Rectal smooth muscle tissue (tissue), 1 donor: ENCODE measurements around the gene ZYX.
A peak's percentile ranks its signal among the peaks of the same experiment; 100 is the strongest.
"Not testable (repeated sequence)": the region's sequence is repeated elsewhere in the genome, so short reads cannot be mapped to it uniquely, and the experiment has no call there.

Experiments
- H3K27ac ChIP-seq: one replicate; pipeline ENCODE4 v1.7.0; 2013; ENCODE audit warnings: low read depth, low read length, inconsistent platforms
- H3K27me3 ChIP-seq: one replicate; pipeline ENCODE4 v1.7.0; 2013; ENCODE audit warnings: low read length; ENCODE audit not compliant: control insufficient read depth, insufficient read depth
- H3K36me3 ChIP-seq: one replicate; pipeline ENCODE4 v1.7.0; 2013; ENCODE audit warnings: low read length; ENCODE audit not compliant: control insufficient read depth, insufficient read depth
- H3K4me1 ChIP-seq: one replicate; pipeline ENCODE4 v1.7.0; 2013; ENCODE audit warnings: low read length; ENCODE audit not compliant: control insufficient read depth, insufficient read depth
- H3K4me3 ChIP-seq: one replicate; pipeline ENCODE4 v1.7.0; 2013; ENCODE audit warnings: low read length
- H3K9ac ChIP-seq: one replicate; pipeline ENCODE4 v1.7.0; 2013; ENCODE audit warnings: low read length

The ZYX gene

DNA sequence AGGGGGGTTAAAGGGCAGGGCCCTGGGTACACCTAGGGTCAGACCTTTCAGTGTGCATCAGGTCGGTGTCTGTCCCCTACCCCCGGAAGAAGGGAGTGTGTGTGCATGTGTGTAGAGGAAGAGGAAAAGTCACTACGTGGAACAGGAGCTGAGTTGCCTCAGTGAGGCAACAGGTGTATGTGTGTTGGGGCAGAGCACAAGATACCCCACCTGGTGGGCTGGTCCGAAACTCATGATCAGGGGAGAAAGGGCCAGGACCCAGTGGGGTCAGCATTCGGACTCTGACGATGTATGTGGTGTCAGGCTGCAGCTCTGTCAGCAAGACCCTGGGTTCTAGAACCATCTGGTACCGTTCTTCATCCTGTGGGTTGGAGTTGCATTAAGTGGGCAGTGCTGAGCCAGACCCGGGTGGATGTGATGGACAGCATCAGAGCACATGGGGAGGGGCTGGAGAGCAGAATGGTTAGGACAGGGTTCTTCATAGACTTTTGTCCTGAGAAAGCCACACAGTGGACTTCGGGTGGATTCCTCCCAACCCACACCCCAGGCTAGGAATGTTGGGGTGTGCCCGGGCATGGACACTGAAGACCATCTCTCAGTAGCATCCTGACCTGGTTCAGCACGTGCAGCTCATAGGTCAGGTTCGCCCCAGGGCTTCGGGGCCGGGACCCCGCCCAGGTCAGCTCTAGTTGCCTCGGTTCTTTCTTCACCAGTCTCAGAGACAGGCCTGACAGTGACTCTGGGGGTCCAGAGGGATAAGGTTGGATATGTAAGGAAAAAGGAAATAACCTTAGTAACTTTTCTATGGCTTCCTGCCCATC, 16.8 kb downstream of the ZYX start:
- H3K4me3 ChIP-seq, result no peak overlapping the region
- H3K4me1 ChIP-seq, result no peaks in the 10 kb centered on the region
- H3K36me3 ChIP-seq, result no peaks in the 10 kb centered on the region
- H3K9ac ChIP-seq, result no peak overlapping the region
- no peaks in the 10 kb centered on the region for H3K27me3 ChIP-seq
- H3K27ac ChIP-seq, result no peak overlapping the region

DNA sequence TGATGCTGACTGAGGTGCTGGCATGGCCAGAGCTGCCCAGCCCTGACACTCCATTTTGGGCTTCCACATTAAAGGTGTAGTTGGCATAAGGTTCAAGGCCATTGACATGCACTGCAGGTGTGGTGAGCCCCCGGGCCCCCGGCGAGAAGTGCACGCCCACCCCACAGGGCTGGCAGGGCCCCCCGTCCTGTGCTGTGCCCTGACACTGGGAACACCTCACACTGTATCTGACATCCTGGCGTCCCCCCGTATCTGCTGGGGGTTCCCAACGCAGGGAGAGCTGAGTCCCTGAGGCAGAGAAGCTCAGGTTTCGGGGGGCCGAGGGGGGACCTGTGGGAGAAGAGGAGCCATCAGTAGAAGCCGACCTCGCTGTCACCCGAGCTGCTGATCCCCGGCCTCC, 17.5 kb downstream of the ZYX start:
- no peaks in the 10 kb centered on the region for H3K4me1 ChIP-seq
- no peak overlapping the region for H3K27ac ChIP-seq
- H3K9ac ChIP-seq, result no peak overlapping the region
- H3K36me3 ChIP-seq, result no peaks in the 10 kb centered on the region
- no peak overlapping the region for H3K4me3 ChIP-seq
- no peaks in the 10 kb centered on the region for H3K27me3 ChIP-seq

DNA sequence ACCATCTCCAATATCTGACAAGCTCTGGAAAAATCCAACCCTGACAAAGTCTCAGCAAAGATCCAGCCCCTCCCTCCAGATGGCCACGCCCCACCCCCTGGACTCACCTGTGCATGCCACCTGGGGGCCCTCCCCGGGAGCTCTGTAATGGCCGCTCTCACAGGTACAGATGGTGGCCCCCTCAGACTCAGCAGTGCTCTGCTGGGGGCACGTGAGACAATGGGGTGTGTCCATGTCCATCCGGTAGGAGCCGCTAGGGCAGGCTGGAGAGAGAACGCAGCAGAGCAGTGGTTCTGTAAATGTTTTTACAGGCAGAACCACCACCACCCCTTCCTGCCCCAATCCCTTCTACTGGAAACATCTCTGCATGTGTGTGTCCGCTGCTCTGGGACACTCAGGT, 18.0 kb downstream of the ZYX start:
- H3K36me3 ChIP-seq, result no peaks in the 10 kb centered on the region
- H3K27me3 ChIP-seq, result no peaks in the 10 kb centered on the region
- H3K4me3 ChIP-seq, result no peak overlapping the region
- no peaks in the 10 kb centered on the region for H3K4me1 ChIP-seq
- no peak overlapping the region for H3K27ac ChIP-seq
- H3K9ac ChIP-seq, result no peak overlapping the region

DNA sequence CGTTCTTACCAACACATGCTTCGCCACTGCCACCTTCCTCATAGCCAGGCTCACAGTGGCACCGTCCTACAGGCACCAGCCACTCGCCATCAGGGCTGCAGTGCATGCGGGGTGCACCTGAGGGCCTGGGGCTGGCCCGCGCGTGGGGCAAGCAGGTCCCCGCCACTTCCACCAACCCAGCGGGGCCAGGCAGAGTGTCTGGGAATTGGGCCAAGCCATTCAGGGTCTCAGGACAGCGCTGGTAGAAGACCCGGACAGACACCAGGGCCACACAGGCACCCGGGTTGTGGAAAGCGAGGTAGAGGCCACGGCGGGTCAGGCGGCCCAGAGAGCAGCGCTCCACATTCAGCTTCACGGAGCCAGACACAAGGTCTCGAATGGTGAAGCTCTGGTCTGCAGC, 18.5 kb downstream of the ZYX start:
- H3K4me1 ChIP-seq, result no peaks in the 10 kb centered on the region

DNA sequence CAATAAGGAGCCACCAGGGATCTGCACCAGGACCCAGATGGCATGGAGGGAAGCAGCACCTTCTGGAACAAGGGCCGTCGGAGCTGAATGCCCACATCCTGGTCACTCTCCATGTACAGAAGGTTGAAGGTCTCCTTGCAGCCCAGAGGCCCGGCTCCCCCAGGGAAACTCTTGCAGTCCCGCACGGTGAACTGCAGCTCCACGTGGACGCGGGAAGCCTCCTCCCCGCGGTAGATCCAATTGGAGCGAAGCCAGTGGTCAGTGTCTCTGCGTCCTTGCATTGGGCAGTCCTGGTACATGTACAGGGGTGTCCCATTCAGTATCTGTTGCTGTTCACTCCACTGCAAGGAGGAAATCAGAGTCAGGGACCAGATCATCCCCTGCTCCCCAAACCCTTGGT, 20.1 kb downstream of the ZYX start:
- no peaks in the 10 kb centered on the region for H3K36me3 ChIP-seq
- H3K27ac ChIP-seq, result no peak overlapping the region
- no peak overlapping the region for H3K4me3 ChIP-seq
- H3K4me1 ChIP-seq, result no peaks in the 10 kb centered on the region
- H3K9ac ChIP-seq, result no peak overlapping the region
- no peaks in the 10 kb centered on the region for H3K27me3 ChIP-seq

More for the DNA sequence above, 18.5 kb downstream of the ZYX start:
- H3K27ac ChIP-seq, result no peak overlapping the region
- no peak overlapping the region for H3K4me3 ChIP-seq
- no peaks in the 10 kb centered on the region for H3K27me3 ChIP-seq
- H3K9ac ChIP-seq, result no peak overlapping the region
- no peaks in the 10 kb centered on the region for H3K36me3 ChIP-seq

DNA sequence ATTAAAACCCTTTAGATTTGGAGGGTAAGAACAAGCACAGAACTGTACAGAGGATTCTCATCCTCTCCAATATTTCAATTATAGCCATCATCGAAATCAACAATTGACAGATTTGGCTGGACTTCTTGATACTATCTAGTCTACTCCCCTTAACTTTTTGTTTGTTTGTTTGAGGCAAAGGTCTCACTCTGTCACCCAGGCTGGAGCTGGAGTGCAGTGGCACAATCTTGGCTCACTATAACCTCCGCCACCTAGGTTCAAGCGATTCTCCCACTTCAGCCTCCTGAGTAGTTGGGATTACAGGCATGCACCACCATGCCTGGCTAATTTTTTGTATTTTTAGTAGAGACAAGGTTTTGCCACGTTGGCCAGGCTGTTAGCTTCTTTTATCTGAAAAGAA, 21.1 kb downstream of the ZYX start:
- H3K27me3 ChIP-seq, H3K4me3 ChIP-seq, H3K27ac ChIP-seq, H3K9ac ChIP-seq, H3K4me1 ChIP-seq, H3K36me3 ChIP-seq: not testable (repeated sequence)

DNA sequence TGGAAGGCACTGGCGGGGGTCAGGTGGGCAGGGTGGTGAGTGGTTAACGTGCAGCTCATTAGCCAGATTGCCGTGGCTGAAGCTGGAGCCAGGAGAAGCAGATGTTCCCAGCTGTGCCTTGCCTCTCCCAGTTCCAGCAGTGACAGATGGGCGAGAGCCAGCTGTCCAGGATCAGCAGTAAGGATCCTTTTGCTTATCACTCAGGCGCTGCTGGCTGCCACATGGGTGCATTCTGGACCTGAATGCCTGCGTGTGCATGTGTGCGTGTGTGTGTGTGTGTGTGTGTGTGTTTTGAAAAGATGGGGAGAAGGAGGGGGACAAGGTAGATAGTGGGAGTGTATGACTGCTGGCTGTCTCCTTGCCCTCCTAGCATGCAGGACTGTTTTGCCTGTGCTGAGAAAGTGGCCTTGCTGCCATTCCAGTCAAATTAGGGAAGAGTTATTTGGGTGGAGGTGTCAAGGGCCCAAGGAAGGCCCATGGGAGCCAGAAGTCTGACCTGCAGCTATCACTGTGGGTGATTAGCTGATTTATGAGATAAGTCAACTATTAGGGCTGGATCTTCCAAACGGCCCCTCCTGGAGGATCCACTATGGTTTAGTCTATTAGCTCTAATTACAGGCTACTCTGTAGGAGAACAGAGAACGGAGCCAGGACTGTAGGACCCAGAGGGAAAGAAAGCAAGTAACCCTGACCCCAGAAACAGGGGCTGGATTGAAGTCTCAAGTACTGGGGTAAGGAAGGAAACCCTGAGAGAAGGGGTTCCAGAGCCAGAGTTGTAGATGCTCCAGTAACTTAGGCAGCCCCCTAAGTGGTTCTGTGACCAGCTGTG, 24.2 kb downstream of the ZYX start:
- Histone ChIP-seq H3K27me3 (no peaks in the 10 kb centered on the region), H3K4me3 (no peak overlapping the region), H3K4me1 (peaks cover 7% of the 10 kb centered on the region), H3K36me3 (no peaks in the 10 kb centered on the region), H3K9ac (no peak overlapping the region), H3K27ac (no peak overlapping the region)

DNA sequence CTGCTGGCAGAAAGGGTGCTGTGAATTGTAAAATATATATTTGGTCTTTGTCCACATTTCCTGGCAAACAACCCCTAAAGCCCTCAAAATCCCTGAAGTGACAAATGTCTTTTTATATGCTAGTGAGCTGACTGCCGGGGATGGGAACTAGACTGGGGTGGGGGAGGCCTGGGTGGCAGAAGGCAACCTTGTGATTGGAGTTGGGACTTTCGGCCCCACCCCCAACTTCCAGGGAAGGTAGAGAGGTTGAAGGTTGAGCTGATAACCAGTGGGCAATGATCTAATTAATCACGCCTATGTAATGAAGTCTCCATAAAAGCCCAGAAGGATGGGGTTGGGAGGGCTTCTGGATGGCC, 24.8 kb downstream of the ZYX start:
- Histone ChIP-seq H3K27me3 (no peaks in the 10 kb centered on the region), H3K4me1 (peaks cover 10% of the 10 kb centered on the region), H3K36me3 (no peaks in the 10 kb centered on the region), H3K9ac (no peak overlapping the region), H3K4me3 (no peak overlapping the region), H3K27ac (no peak overlapping the region)

DNA sequence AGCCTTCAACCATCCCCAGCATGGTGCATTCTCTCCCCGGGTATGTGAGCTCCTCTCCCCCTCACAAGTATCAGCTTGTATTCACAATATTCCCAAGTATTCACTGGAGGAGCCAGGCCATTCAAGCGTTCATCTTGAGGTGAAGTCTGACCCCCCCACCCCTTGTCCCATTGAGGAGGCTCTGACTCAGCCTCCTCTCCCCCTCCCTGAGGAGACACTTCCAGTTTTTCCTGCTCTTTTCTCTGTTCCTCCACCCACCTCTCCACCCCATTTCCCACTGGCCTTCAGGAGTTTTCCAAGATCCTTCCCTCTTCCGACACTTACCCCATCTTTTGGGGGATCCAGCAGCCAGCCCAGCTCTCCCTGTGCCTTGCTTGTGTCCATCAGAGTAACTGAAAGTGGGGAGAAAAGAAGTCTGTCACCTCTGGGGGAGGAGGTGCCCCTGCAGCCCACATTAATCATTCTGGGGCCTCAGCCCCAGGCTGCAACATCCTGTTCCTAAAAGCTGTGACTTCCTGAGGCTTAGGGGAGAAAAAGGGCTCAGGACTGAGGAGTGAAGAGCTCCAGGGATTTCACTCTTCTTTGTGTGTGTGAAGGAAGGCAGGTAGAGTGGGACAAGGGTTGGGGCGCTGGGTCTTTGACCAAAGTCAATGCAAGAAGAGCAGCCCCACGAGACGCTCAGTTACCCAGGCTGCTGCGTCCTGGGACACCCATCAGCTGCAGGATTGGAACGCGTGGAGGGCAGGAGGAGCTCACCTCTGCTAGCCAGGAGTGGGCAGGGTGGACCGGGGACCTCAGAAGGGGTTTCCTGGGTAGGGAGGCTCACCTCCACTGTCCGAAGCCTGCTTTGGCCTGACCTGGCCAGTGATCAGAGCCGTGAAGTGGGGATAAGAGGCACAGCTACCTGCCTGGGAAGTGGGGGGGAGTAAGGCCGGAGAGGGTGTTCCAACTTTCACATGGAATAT, 26.4 kb downstream of the ZYX start:
- no peaks in the 10 kb centered on the region for H3K27me3 ChIP-seq
- H3K4me3 ChIP-seq, result peak overlapping the region; percentile 58
- H3K9ac ChIP-seq, result no peak overlapping the region
- H3K27ac ChIP-seq, result no peak overlapping the region
- H3K36me3 ChIP-seq, result no peaks in the 10 kb centered on the region
- H3K4me1 ChIP-seq, result peaks cover 16% of the 10 kb centered on the region

DNA sequence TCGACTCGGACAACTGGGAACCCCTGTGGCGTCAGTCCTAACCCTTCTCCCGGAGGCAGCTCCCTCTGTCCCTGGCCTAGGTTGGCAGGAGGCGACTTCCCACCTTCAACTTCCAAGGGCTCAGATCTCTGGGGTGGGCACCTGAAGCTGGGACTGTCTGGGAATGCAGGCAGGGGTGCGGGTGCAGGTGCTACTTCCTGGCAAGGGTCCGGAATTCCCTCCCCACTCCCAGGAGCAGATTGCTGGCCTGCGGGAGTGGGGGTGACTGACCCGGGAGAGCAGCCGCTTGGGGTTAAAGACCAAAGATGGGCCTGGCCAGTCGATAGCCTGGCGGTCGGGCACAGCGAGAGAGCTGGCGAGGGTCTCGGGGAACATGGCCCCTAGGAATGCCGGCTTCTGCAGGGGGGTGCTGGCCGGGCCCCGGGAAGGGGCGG, 27.1 kb downstream of the ZYX start:
- H3K4me1 ChIP-seq, result peaks cover 16% of the 10 kb centered on the region

DNA sequence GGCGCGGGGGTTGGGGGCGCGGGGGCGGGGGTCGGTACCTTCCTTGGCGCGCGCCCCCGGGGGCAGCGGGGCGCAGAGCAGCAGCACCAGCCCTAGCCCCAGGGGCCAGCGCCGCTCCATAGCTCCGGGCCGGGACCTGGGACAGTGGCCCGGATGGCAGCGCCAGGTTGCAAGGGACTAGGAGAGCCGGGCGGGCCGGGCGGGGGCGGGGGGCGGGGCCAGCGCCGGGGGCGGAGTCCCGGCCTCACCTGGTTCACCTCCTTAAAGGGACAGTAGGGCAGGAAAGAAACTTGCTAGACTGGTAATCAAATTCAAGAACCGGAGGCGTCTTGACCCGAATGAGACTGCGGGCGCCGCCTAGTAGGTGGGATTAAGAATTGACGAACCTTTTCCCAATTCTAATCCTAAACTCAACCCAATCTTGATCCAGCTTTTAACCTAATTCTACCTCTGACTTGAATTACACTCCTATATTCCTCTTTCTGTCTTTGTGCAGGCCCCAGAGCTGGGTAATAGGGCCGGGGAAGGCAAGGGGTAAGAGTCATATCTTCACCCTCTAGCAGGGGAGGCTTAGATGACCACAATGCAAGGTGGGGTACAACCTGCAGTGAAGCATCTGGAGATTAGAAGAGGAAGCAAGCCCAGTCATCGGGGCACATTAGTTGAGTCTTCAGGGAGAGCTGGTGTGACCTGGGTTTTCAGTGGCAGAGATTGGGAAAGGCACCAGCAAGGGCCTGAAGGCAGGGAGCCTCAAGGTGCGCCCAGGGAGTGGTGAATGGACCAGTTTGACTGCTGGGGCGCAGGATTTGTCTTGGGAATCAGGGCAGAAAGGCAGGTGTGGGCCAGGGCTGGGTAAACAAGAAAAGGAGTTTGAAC, 27.8 kb downstream of the ZYX start, which contains the start of gene EPHA1:
Gene EPHA1 (minus strand): TSS at position 171 of the 876 bp plus-strand sequence. CDS start 51 bp downstream, at position 120.
- Histone ChIP-seq H3K9ac (no peak within 1 kb of the TSS), H3K4me3 (peak within 1 kb of the TSS; percentile 58), H3K36me3 (no peaks in the 10 kb centered on the region), H3K27me3 (no peaks in the 10 kb centered on the region), H3K27ac (no peak within 1 kb of the TSS), H3K4me1 (peaks cover 16% of the 10 kb centered on the region)

More for the DNA sequence above, 27.1 kb downstream of the ZYX start:
- H3K36me3 ChIP-seq, result no peaks in the 10 kb centered on the region
- H3K4me3 ChIP-seq, result peak overlapping the region; percentile 58
- H3K27ac ChIP-seq, result no peak overlapping the region
- H3K27me3 ChIP-seq, result no peaks in the 10 kb centered on the region
- H3K9ac ChIP-seq, result no peak overlapping the region
